ENCODE data around the gene PAQR4.

Gene PAQR4

DNA sequence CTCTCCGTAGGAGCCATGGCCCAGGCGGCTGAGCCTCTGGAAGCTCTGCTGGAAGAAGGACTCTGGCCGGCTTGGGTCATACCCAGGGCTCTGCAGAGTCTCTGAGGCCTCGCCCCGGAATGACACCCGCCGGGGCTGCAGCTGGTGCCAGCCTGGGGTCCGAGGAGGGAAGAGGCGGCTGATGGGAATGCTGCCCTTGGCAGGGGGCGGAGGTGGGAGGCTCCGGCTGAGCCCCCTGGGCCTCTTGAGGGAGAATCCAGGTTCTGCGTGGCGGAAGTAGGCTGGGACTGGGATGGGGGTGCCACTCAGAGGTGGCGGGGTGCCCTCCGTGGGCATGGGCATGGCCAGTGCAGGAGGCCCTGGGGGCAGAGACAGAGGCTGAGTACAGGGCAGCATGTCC, 7.5 kb downstream of the PAQR4 start:
- TF ChIP-seq, protein P1, sequence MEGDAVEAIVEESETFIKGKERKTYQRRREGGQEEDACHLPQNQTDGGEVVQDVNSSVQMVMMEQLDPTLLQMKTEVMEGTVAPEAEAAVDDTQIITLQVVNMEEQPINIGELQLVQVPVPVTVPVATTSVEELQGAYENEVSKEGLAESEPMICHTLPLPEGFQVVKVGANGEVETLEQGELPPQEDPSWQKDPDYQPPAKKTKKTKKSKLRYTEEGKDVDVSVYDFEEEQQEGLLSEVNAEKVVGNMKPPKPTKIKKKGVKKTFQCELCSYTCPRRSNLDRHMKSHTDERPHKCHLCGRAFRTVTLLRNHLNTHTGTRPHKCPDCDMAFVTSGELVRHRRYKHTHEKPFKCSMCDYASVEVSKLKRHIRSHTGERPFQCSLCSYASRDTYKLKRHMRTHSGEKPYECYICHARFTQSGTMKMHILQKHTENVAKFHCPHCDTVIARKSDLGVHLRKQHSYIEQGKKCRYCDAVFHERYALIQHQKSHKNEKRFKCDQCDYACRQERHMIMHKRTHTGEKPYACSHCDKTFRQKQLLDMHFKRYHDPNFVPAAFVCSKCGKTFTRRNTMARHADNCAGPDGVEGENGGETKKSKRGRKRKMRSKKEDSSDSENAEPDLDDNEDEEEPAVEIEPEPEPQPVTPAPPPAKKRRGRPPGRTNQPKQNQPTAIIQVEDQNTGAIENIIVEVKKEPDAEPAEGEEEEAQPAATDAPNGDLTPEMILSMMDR (IDR thresholded peaks at IDR 0.05; ENCODE audit: borderline replicate concordance, insufficient read depth, low read depth, low read length): no peak
- H3K4me3 ChIP-seq (ENCODE audit: low read depth, low read length): no peak overlapping the region

DNA sequence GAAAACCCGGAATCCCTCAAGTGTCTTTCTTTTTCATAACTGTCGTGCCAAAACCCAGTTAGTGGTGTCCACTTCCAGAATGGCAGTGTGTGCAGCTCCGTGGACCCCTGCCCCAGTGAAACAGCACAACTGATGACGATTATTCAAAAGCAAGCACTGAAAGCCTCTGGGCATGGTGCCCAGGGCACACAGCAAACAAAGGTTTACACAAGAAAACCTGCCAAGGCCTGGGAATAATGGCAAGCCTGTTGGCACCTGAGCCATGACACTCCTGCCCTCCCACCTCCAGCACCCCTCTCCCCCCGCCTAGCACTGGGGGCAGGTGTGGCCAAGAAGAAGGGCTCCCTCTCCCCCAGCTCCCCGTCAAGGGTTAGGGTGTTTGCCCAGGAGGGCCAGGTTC, 8.3 kb downstream of the PAQR4 start:
- H3K4me3 ChIP-seq (ENCODE audit: low read depth, low read length): no peak overlapping the region
- TF ChIP-seq, protein P1 (IDR thresholded peaks at IDR 0.05; ENCODE audit: borderline replicate concordance, insufficient read depth, low read depth, low read length): no peak

DNA sequence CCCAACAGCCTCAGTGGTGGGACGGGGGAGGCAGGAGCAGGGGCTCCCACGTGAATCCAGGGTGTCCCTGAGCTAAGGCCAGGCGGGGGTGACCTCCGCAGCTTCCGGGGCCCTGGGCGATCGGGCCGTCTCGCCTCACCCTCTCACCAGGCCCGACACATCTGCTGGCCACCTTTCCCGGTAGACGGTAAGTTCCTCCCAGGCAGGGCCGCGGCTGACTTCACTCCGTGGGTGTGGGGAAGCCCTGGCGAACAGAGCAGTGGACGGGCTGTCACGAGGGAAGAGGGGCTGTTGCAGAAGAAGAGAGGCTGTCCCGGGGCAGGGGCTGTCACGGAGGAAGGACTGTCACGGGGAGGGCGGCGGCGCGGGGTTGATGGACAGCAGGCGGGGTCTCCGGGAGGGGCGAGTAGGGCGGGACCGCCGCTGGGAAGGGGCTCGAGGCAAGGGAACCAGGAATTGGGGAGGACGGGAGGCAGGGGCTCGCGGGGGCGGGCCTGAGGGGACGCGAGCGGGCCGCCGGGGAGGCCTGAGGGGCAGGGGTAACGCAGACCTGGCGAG, 10.6 kb downstream of the PAQR4 start:
- TF ChIP-seq, protein P1 (IDR thresholded peaks at IDR 0.05; ENCODE audit: borderline replicate concordance, insufficient read depth, low read depth, low read length): no peak

DNA sequence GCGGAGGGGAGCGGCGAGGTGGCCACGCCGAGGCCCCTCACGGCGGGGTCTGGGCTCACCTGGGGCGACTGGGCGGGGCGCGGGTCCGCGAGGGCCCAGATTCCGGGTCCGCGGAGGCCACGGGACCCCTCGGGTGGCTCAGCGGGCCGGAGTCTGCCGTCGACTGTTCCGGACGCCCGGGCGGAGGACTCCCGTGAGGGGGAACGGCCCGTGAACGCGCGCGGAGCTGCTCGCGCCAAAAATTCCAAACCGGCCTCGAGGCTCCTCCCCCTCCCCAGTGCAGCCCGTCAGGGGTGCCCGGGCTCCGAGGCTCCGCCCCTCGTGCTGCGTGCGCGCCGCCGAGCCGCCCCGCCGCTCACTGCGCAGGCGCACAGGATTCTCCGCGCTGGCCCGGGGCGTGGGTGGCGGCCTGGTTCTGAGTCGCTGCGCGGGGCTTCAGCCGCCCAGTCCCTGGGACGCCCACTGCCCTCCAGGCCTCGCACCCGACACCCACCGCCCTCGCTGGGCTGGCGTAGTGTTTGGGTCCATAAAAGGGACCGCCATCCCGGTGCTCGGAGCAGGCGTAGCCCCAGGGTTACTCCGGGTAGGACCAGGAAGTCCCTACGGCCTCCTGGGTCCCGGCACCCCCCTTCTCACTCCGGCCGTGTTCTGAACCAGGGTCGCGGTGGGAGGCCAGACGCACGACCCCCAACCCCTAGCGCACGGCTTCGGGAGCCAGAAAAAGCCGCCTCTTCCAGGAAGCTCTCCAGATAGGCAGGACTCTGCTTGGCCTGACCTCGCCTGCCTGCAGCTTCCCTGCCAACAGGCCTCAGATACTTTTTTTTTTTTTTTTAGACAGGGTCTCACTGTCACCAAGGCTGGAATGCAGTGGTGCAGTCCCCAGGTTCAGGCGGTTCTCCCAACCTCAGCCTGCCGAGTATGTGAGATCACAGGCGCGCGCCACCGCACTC, 11.4 kb downstream of the PAQR4 start, which contains the start of gene PKMYT1:
Gene PKMYT1 (minus strand): TSS at position 220 of the 950 bp plus-strand sequence. CDS start 789 bp downstream, outside the sequence.
- TF ChIP-seq, protein P1 (IDR thresholded peaks at IDR 0.05; ENCODE audit: borderline replicate concordance, insufficient read depth, low read depth, low read length): no peak
- peak within 1 kb of the TSS; percentile 93 for H3K4me3 ChIP-seq (ENCODE audit: low read depth, low read length)

More for the DNA sequence above, 10.6 kb downstream of the PAQR4 start:
- peak overlapping the region; percentile 93 for H3K4me3 ChIP-seq (ENCODE audit: low read depth, low read length)

DNA sequence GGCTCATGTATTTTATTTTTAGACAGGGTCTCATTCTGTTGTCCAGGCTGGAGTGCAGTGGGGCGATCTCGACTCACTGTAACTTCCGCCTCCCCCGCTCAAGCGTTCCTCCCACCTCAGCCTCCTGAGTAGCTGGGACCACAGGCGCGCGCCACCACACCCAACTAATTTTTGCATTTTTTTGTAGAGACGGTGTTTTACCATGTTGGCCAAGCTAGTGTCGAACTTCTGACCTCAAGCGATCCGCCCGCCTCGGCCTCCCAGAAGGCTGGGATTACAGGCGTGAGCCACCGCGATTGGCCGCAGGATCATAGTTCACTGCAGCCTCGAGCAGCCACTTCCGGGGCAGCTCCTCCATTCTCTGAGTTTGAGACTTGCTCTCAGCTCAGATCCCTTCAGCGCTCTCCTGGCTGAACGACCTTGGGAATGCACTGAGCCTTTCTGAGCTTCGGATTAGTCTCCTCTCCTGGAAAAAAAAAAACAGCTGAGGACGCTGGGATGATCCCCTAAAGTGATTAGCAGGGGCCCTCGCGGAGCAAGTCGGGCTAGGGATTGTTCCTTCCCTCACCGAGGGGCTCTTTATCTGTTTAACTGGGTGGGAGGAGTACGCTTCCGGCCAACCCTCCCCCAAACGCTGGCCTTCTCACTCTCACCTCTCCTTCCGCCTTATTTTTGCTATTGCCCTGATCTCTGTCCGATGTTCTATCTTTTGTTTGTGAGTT, 12.2 kb downstream of the PAQR4 start:
- H3K4me3 ChIP-seq (ENCODE audit: low read depth, low read length): peak overlapping the region; percentile 93
- TF ChIP-seq, protein P1 (IDR thresholded peaks at IDR 0.05; ENCODE audit: borderline replicate concordance, insufficient read depth, low read depth, low read length): no peak

DNA sequence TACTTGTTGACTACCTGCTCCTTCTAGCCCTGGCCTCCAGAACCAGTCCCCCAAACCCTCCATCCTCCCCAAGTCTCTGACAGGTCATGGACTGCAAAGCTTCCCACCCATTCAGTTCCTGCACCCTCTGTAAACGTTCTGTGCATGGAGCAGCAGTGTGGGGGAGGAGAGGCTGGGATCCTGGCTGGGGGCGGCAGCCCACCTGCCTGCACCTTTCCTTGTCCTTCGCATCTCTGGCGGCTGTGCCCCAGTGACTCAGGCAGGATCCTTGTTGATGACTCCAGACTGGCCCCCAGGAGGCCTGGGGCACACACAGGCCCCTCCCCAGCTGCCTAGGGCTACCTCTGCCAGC, 12.7 kb downstream of the PAQR4 start:
- H3K4me3 ChIP-seq (ENCODE audit: low read depth, low read length): no peak overlapping the region
- TF ChIP-seq, protein P1 (IDR thresholded peaks at IDR 0.05; ENCODE audit: borderline replicate concordance, insufficient read depth, low read depth, low read length): no peak

All from GM12875 (cell line).